AG09319 (cell line): ENCODE data around the gene NFATC1.

Experiments
- DNase-seq: peaks from one replicate; pipeline ENCODE4 v3.0.0-alpha.2; 2010; ENCODE audit warnings: low read depth; ENCODE audit errors: extremely low read depth
- CTCF ChIP-seq: IDR thresholded peaks from 2 replicates; pipeline ENCODE4 v1.5.1; 2011; ENCODE audit warnings: low read depth, mild to moderate bottlenecking, inconsistent platforms, low read length, moderate library complexity

NFATC1 gene

GRCh38 chr18:79534356-79534755 is 138.6 kb downstream of the NFATC1 start:
- no peak for DNase-seq
- no peak for TF ChIP-seq CTCF

GRCh38 chr18:79537758-79538157 is 142.0 kb downstream of the NFATC1 start:
- no peak for DNase-seq
- TF ChIP-seq CTCF = no peak

DNA sequence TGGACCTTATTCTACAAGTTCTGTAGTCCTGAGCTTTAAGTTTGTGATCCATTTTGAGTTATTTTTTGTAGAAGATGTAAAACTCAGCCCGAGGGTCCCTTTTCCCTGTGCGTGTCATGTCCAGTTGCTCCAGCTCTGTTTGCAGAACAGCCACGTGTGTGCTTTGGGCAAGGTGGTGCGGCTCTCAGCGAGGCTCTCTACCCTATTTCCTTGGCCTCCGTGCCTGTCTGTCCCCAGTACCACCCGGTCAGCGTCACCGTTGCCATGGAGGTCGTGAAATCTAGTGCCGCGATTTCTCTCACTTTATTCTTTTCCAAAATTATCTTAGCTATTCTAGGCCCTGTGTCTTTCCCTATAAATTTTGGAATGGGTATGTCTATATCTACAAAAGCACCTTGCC is 142.9 kb downstream of the NFATC1 start:
- TF ChIP-seq CTCF = no peak
- DNase-seq = no peak

- no peak for DNase-seq
- TF ChIP-seq CTCF = no peak
Observed at GRCh38 chr18:79540161-79540903, 144.6 kb downstream of the NFATC1 start.

DNA sequence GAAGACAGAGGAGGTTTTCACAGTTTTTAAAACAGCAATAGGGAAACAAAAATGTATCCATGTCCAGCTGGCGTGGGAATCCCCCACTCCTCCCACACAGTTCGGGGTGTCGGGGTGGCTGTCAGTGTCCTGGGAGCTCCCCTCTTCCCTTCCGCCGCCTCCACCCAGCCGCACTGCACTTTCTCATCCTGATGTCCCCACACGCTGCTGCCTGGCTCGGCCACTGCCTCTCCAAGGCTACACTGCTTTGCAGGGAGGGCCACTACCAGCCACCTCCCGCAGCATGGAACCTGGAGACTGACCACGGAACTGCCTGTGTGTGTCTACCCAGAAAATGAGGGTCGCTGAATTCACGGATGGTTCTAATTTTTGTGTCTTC is 145.2 kb downstream of the NFATC1 start:
- no peak for TF ChIP-seq CTCF
- DNase-seq = no peak

GRCh38 chr18:79542213-79542612 is 146.5 kb downstream of the NFATC1 start:
- no peak for DNase-seq
- TF ChIP-seq CTCF = no peak

DNA sequence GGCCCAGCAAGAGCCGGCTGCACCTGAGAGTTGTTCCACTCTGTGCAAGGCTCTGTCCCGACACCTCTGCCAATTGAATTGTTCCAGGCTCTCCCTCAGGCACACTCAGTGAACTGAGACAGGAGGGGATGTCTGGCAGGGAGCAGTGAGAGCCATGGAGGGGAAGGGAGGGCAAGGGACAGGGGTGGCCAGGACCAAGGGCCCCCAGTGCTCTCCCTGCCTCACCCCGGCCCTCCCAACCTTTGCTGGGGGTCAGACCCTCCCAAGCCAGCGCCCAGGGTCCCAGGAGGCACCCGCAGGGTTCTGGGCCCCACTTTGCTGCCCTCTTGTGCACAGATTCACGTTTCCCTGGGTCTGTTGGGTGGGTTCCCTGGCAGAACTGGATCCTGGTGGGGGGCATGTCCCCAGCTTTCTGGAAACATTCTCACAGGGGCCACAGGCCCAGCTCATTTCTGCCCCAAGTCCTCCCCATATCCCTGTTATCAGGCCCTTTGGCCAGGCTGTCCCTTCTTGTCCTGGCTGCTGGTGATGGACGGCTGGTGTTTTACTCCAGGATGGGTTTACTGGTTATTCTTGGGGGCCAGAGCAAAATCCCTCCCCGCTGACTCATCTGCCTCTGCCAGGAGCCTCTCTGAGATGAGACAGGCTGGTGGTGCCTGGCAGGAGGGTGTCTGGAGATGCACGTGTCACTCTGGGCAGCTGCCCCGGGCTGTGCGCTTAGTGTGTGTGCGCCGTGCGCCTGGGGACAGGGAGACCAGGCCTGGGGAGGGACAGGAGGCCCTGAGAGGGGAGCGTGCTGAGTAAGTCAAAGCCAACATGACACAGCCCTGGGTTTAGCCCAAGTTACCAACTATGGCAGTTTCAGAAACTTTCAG is 147.4 kb downstream of the NFATC1 start:
- no peak for TF ChIP-seq CTCF
- DNase-seq = no peak
